GM20000 (cell line): ENCODE results near the gene ATP6V0D1.

Experiments
- DNase-seq: peaks from one replicate; pipeline ENCODE4 v3.0.0; 2012; ENCODE audit warnings: low spot score
- TF ChIP-seq, protein P1 (sequence below): IDR thresholded peaks from 2 replicates; pipeline ENCODE4 v1.5.1; 2012; ENCODE audit warnings: mild to moderate bottlenecking, control low read depth; ENCODE audit errors: extremely low read depth, missing control alignments

The ATP6V0D1 gene

DNA sequence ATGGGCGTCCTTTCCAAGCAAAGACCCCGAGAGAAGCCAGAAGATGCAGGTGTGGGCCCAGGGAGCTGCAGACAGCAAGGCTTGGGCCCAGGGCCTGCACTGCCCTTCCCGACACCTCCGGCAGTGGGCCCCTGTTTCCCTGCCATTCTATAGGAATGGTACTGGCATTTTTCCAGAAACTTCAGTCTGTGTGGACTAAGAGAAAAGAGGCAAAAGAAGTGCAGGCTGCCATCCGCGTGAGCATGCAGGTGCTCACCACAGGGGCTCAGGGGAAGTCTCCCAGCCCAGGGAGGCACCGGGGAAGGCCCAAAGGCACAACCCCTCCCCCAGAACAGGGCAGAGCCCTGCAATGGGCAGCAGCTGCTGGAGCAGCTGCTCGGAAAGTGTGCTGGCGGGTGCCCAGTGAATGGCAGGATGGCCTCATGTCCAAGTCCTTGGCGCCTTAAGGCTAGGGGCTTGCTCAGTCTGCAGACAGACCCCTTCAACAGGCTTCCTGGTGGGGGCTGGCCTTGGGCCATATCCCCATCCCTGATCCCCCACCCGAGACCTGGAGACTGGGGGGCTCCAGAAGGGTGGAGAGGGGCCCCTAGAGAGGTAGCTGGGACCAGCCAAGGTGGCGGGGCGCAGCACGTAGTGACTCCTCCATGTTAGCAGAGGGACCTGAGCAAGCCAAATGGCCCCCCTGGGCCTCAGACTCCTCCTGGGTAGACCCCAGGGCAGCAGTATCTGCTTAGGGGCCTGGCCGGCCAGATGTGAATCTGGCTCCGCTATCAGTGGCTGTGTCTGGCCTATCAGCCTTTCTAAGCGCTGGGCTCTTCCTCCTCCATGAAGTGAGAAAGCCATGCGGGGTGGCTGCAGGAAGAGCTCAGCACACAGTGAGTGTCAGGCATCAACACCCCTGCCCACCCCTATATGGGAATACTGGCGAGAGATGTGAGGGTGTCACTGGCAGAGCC, 80.9 kb downstream of the ATP6V0D1 start:
- TF ChIP-seq, protein P1, sequence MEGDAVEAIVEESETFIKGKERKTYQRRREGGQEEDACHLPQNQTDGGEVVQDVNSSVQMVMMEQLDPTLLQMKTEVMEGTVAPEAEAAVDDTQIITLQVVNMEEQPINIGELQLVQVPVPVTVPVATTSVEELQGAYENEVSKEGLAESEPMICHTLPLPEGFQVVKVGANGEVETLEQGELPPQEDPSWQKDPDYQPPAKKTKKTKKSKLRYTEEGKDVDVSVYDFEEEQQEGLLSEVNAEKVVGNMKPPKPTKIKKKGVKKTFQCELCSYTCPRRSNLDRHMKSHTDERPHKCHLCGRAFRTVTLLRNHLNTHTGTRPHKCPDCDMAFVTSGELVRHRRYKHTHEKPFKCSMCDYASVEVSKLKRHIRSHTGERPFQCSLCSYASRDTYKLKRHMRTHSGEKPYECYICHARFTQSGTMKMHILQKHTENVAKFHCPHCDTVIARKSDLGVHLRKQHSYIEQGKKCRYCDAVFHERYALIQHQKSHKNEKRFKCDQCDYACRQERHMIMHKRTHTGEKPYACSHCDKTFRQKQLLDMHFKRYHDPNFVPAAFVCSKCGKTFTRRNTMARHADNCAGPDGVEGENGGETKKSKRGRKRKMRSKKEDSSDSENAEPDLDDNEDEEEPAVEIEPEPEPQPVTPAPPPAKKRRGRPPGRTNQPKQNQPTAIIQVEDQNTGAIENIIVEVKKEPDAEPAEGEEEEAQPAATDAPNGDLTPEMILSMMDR = no peak
- peak; percentile 23 for DNase-seq

DNA sequence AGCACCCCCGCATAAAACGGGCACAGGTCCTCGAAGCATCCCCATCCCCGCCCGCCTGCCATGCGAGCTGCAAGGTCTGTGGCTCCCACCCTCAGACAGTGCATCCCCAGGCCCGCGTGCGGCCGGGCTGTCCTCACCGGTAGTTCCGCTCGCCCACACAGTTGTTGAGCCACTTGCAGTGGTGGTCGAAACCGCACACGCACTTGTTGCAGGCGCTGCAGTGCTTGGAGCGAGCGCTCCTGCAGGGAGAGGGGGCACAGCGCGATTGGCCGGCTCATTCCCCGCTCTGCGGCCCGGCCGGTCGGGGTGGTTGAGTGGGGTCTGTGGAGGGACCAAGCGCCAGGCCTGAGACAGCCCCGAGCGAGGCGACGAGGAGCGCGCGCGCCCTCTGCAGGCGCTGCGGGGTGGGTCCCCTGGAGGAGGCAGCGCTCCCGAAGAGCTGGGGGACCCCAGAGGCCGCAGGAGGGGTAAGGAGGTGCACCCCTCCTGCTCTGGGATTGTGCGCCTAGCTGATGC, 81.7 kb downstream of the ATP6V0D1 start:
- peak; percentile 88 for DNase-seq

DNA sequence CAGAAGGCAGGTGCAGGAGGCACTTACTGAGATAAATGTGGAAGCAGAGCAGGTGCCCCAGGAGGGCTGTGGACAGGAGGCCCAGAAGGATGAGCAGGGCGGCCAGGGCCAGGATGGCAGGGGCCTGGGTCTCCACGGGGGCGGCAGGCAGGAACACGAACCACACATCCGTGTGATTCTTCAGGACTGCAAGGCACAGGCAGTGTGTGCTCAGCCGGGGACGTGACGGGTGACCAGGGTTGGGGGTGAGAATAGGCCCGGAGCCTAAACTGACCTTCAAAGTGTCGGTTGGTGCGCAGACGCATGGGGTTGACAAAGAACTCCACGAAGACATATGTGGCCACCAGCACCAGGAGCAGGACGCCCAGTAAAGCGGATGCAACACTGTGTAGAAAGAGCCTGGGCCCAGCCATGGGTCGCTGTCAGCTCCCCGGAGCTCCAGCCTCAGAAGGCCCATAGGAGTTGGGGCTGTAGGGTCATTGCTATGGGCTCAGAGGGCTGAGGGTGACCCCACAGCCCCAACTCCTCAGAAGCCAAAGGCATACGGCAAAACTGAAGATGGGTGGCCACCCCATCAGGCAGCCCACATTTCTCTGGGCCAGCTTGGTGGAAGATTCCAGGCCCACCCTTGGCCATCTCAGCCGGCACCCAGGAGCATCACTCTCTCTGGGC, 82.3 kb downstream of the ATP6V0D1 start:
- TF ChIP-seq, protein P1 = no peak
- no peak for DNase-seq

More for the DNA sequence above, 81.7 kb downstream of the ATP6V0D1 start:
- TF ChIP-seq, protein P1 = peak; percentile 91

DNA sequence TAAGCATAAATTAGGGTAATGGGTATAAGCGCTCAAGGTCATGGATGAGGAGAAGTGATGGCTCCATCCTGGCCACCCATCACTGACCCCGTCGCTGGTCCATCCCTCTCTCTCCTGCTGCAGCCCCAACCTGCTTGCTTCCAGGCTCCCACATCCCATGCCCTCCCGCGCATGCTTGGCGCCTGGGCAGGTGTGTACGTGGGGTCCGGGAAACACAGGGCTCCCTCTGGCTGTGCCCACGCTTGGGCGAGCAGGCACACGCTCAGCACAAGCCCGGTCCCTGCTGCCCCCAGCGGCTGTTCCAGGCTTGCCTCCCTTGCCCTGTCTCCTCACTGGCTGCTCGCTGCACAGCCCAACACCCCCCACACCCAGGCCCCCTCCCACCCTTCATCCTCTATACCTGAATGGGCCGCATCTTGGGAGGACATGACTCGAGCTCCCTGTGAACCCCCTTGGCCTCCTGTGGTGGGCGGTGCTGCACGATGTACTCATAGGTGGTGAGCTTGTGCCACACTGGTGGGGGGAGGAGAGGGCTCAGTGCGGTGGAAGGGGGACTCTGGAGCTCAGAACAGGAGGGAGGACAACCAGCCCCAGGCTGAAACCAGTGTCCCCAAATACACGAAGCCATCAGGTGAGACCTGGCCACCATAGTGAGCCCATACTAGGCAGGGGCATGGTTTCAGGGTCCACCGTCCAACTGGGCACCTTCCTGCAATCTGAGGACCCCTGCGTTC, 83.0 kb downstream of the ATP6V0D1 start:
- TF ChIP-seq, protein P1 = no peak
- DNase-seq = no peak

DNA sequence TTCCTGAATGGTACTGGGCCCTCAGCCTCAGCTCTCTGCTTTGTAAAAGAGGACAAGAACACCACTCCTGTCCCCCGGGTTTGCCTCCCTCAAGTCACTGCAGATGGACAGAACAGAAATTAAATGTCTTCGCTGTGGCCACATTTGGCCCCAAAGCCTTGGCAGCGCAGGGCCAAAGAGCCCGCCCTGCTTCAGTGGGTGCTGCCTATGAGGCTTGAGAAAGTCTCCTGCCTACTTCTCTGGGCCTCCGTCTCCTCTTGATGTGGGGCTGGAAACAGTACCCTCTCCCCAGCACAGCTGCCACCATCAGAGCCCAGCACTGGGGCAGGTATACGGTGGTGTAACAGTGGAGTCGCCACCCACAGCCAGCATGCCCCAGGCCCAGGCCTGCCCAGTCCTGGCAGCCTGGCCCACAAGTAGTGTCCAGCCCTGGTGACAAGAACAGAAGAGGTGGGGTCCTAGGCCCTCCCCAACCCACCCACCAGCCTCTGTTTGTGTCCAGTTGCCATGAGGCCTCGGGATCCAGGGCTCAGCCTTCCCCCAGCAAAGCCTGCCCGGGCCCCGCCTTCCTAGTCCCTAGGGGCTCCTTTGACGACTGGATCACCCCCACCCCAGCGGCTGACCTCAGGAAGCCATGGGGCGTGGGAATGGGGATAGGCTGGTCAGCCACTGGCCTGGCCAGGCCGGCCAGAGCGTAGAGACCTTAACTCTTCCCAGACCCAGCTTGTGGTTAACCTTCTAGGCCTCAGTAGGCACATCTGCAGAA, 83.7 kb downstream of the ATP6V0D1 start:
- TF ChIP-seq, protein P1 = no peak
- no peak for DNase-seq

DNA sequence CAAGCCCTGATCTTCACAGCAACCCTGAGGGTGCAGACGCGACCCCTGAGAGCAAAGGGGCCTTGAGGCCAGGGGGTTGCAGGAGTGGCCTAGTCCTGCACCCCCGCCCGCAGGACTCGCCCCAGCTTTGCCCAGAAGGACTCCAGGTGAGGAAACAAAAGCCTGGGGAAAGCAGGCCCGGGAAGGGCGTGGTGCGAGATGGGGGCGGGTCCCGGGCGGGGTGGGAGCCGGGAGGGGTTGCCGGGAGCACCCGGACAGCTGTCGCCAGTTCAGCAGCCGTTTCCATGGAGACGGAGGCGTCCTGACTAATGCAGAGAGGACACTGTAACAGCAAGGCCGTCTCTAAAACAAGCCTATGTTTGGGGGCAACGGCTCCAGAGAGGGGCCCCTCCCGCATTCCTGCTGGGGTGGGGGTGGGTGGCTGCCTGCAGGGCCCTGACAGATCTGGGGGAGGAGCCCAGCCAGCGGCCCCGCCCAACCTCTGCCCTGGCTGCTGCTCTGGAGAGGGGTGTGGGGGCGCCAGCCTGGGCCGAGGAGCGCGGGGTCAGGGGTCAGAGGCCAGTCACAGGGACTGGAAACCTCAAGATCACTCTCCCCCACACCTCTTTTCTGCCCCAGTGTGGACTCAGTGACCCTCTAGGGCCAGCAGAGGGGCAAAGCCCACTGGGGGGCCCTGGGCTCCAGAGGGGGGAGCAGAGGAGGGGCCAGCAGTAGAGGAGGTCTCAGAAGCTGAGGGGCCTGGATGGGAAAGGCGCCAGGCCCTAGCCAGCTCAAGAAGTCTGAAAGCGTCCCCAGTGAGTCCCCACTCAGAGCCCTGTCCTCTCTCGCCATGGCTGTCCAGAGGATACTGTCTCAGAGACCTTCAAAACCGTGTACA, 84.6 kb downstream of the ATP6V0D1 start:
- no peak for DNase-seq
- TF ChIP-seq, protein P1 = no peak
